CD8-positive, alpha-beta memory T cell (primary cell): Measurements from ENCODE around the gene LRRC73. TPM values are rescaled to one million over a fixed set of nuclear protein-coding genes. Genes with fewer than 3 reads are reported as not detected.

ENCODE experiments used
- CTCF ChIA-PET: fragments of 350-600 bp; sonication (Branson Sonifier 250); formaldehyde crosslinking; loops from one replicate; lab custom pipeline; 2021; ENCODE audit warnings: antibody characterized with exemption; lab: Charles Lee
- POLR2A ChIA-PET: fragments of 350-600 bp; sonication (Branson Sonifier 250); formaldehyde crosslinking; loops from one replicate; lab custom pipeline; 2021; ENCODE audit warnings: antibody characterized with exemption; lab: Charles Lee
- DNase-seq, 5 donors: peaks; one replicate each; pipeline versions ENCODE4 v3.0.0 to v3.0.0-alpha.2; 2020 to 2022; ENCODE audit warnings: mixed read lengths in 1 of 5
- H3K27ac ChIP-seq: one replicate; pipeline ENCODE4 v1.7.0; 2013; ENCODE audit warnings: low read depth, mild to moderate bottlenecking, low read length, moderate library complexity
- H3K27me3 ChIP-seq: 2 replicates; pipeline ENCODE4 v1.7.0; 2013; ENCODE audit warnings: low read length, mild to moderate bottlenecking; ENCODE audit not compliant: insufficient read depth, poor library complexity, severe bottlenecking
- H3K36me3 ChIP-seq: 2 replicates; pipeline ENCODE4 v1.7.0; 2013; ENCODE audit warnings: mild to moderate bottlenecking, low read length, moderate library complexity; ENCODE audit not compliant: insufficient read depth
- H3K4me1 ChIP-seq: 2 replicates; pipeline ENCODE4 v1.7.0; 2013; ENCODE audit warnings: mild to moderate bottlenecking, low read length, moderate library complexity; ENCODE audit not compliant: insufficient read depth
- H3K4me3 ChIP-seq: 2 replicates; pipeline ENCODE4 v1.7.0; 2013; ENCODE audit warnings: mild to moderate bottlenecking, low read length
- H3K9me3 ChIP-seq: 2 replicates; pipeline ENCODE4 v1.7.0; 2013; ENCODE audit warnings: mild to moderate bottlenecking, low read length
- H3K27ac Mint-ChIP-seq, 8 donors: one replicate each; pipeline ENCODE4 v1.8.0; 2020 to 2021; ENCODE audit warnings: mixed read lengths in 8 of 8, mild to moderate bottlenecking in 6 of 8, inconsistent platforms in 3 of 8, moderate library complexity in 3 of 8
- H3K27me3 Mint-ChIP-seq, 2 donors: one replicate each; pipeline ENCODE4 v1.8.0; 2020 to 2021; ENCODE audit warnings: mixed read lengths in 2 of 2, mild to moderate bottlenecking in 1 of 2, moderate library complexity in 1 of 2
- H3K36me3 Mint-ChIP-seq, 3 donors: one replicate each; pipeline ENCODE4 v1.8.0; 2020 to 2021; ENCODE audit warnings: mixed read lengths in 3 of 3, inconsistent platforms in 1 of 3, mild to moderate bottlenecking in 1 of 3
- H3K4me1 Mint-ChIP-seq, 3 donors: one replicate each; pipeline ENCODE4 v1.8.0; 2020 to 2021; ENCODE audit warnings: mixed read lengths in 3 of 3, inconsistent platforms in 1 of 3, mild to moderate bottlenecking in 1 of 3
- H3K4me3 Mint-ChIP-seq, 7 donors: one replicate each; pipeline ENCODE4 v1.8.0; 2020 to 2021; ENCODE audit warnings: mixed read lengths in 7 of 7, mild to moderate bottlenecking in 6 of 7, moderate library complexity in 4 of 7, inconsistent platforms in 2 of 7
- H3K9me3 Mint-ChIP-seq, 5 donors: one replicate each; pipeline ENCODE4 v1.8.0; 2020 to 2022; ENCODE audit warnings: mixed read lengths in 5 of 5, mild to moderate bottlenecking in 3 of 5, moderate library complexity in 2 of 5, inconsistent platforms in 1 of 5
- polyA plus RNA-seq: library from polyadenylated mRNA; unstranded; fragments of 300-500 nt; fragmentation: Illumina TruSeq; gene quantifications from one replicate; pipeline ENCODE4 v1.2.3, GENCODE V29; 2021
- total RNA-seq, 2 experiments: library from RNA; stranded (reverse); gene quantifications; one replicate each; pipeline ENCODE4 v1.2.3, GENCODE V29; 2021

The LRRC73 gene
- total and polyA plus RNA-seq, 3 experiments from 2014 or later: 0.11 to 0.13 TPM; not detected in 1

- no peaks in the 10 kb centered on the region for H3K27me3 ChIP-seq
- peak overlapping the region in 5 of 8 donors; percentile 33 to 86 (median 62) for H3K27ac Mint-ChIP-seq
- POLR2A ChIA-PET: no interaction called here
- H3K9me3 ChIP-seq: no peaks in the 10 kb centered on the region
- no peaks in the 10 kb centered on the region for H3K27me3 Mint-ChIP-seq
- peaks cover 0 to 49% (median 2%) of the 10 kb centered on the region in 3 donors for H3K36me3 Mint-ChIP-seq
- H3K4me3 Mint-ChIP-seq: no peak overlapping the region
- DNase-seq: no peak
- H3K27ac ChIP-seq: no peak overlapping the region
- CTCF ChIA-PET: interaction anchor here (0.7 to 10.1 kb wide), 6 partner anchors 8 to 233 kb away, joined by 3 to 93 read pairs (median 8); partner anchors contain the start of genes DLK2 and TJAP1
- H3K36me3 ChIP-seq: peaks cover 27% of the 10 kb centered on the region
- peaks cover 22% of the 10 kb centered on the region for H3K4me1 ChIP-seq
- no peaks in the 10 kb centered on the region for H3K9me3 Mint-ChIP-seq
- H3K4me3 ChIP-seq: no peak overlapping the region
- H3K4me1 Mint-ChIP-seq: peaks cover 26 to 41% (median 28%) of the 10 kb centered on the region in 3 donors
Observed at GRCh38 chr6:43496370-43497128, 13.6 kb downstream of the LRRC73 start.

GRCh38 chr6:43495409-43495941, 14.7 kb downstream of the LRRC73 start:
- Mint-ChIP-seq H3K9me3 (no peaks in the 10 kb centered on the region), H3K27me3 (no peaks in the 10 kb centered on the region), H3K27ac (peak overlapping the region in 7 of 8 donors; percentile 54 to 92 (median 88)), H3K4me3 (peak overlapping the region in 6 of 7 donors; percentile 33 to 72 (median 63)), H3K4me1 (peaks cover 26 to 41% (median 28%) of the 10 kb centered on the region in 3 donors), H3K36me3 (peaks cover 0 to 40% (median 0%) of the 10 kb centered on the region in 3 donors)
- H3K4me1 ChIP-seq: peaks cover 22% of the 10 kb centered on the region
- no peak overlapping the region for H3K4me3 ChIP-seq
- ChIA-PET CTCF (interaction anchor here (0.7 to 10.1 kb wide), 8 partner anchors 9 to 90 kb away, joined by 3 to 93 read pairs (median 8); partner anchors contain the start of genes DLK2 and TJAP1), POLR2A (interaction anchor here (1.9 kb wide), 1 partner anchor 18 kb away, joined by 6 read pairs; the partner anchor contains the start of gene TJAP1)
- no peaks in the 10 kb centered on the region for H3K9me3 ChIP-seq
- DNase-seq: peak in 1 of 5 donors; percentile 57
- H3K27me3 ChIP-seq: no peaks in the 10 kb centered on the region
- H3K36me3 ChIP-seq: peaks cover 21% of the 10 kb centered on the region
- H3K27ac ChIP-seq: no peak overlapping the region

- H3K36me3 ChIP-seq: peaks cover 15% of the 10 kb centered on the region
- no peak for DNase-seq
- ChIA-PET CTCF (interaction anchor here (0.7 to 10.1 kb wide), 7 partner anchors 8 to 89 kb away, joined by 3 to 93 read pairs (median 9); partner anchors contain the start of genes DLK2 and TJAP1), POLR2A (interaction anchor here (0.8 to 1.9 kb wide), 2 partner anchors 15 to 17 kb away, joined by 6 to 14 read pairs; partner anchors contain the start of genes LRRC73 and TJAP1)
- Mint-ChIP-seq H3K36me3 (peaks cover 0 to 40% (median 3%) of the 10 kb centered on the region in 3 donors), H3K9me3 (no peaks in the 10 kb centered on the region), H3K27me3 (no peaks in the 10 kb centered on the region), H3K4me3 (peak overlapping the region in 1 of 7 donors; percentile 72), H3K4me1 (peaks cover 26 to 48% (median 31%) of the 10 kb centered on the region in 3 donors), H3K27ac (peak overlapping the region in 7 of 8 donors; percentile 58 to 92 (median 87))
- peaks cover 22% of the 10 kb centered on the region for H3K4me1 ChIP-seq
- peak overlapping the region; percentile 16 for H3K27ac ChIP-seq
- H3K9me3 ChIP-seq: no peaks in the 10 kb centered on the region
- no peak overlapping the region for H3K4me3 ChIP-seq
- no peaks in the 10 kb centered on the region for H3K27me3 ChIP-seq
Observed at GRCh38 chr6:43494766-43495165, 15.4 kb downstream of the LRRC73 start.

GRCh38 chr6:43494321-43494720, 15.8 kb downstream of the LRRC73 start:
- Histone ChIP-seq H3K27me3 (no peaks in the 10 kb centered on the region), H3K9me3 (no peaks in the 10 kb centered on the region), H3K4me3 (no peak overlapping the region), H3K27ac (no peak overlapping the region), H3K4me1 (peaks cover 22% of the 10 kb centered on the region), H3K36me3 (peaks cover 11% of the 10 kb centered on the region)
- no peak for DNase-seq
- Mint-ChIP-seq H3K27me3 (no peaks in the 10 kb centered on the region), H3K4me3 (peak overlapping the region in 1 of 7 donors; percentile 42), H3K27ac (peak overlapping the region in 7 of 8 donors; percentile 23 to 88 (median 81)), H3K36me3 (peaks cover 0 to 38% (median 3%) of the 10 kb centered on the region in 3 donors), H3K4me1 (peaks cover 26 to 48% (median 31%) of the 10 kb centered on the region in 3 donors), H3K9me3 (no peaks in the 10 kb centered on the region)
- CTCF ChIA-PET: interaction anchor here (0.7 to 10.1 kb wide), 5 partner anchors 10 to 40 kb away, joined by 3 to 93 read pairs (median 10); partner anchors contain the start of genes DLK2 and TJAP1
- POLR2A ChIA-PET: interaction anchor here (0.8 to 1.9 kb wide), 2 partner anchors 16 to 17 kb away, joined by 6 to 14 read pairs; partner anchors contain the start of genes LRRC73 and TJAP1

GRCh38 chr6:43493833-43494232, 16.3 kb downstream of the LRRC73 start:
- no peak for DNase-seq

GRCh38 chr6:43493230-43493629, 16.9 kb downstream of the LRRC73 start:
- CTCF ChIA-PET: interaction anchor here (1.7 to 10.1 kb wide), 2 partner anchors 12 to 39 kb away, joined by 4 to 93 read pairs; no protein-coding TSS in a partner anchor
- POLR2A ChIA-PET: no interaction called here
- Mint-ChIP-seq H3K9me3 (no peaks in the 10 kb centered on the region), H3K4me1 (peaks cover 26 to 52% (median 34%) of the 10 kb centered on the region in 3 donors), H3K27me3 (no peaks in the 10 kb centered on the region), H3K27ac (peak overlapping the region in 7 of 8 donors; percentile 7 to 85 (median 25)), H3K36me3 (peaks cover 0 to 34% (median 3%) of the 10 kb centered on the region in 3 donors), H3K4me3 (no peak overlapping the region)
- no peaks in the 10 kb centered on the region for H3K27me3 ChIP-seq
- no peaks in the 10 kb centered on the region for H3K9me3 ChIP-seq
- no peak overlapping the region for H3K27ac ChIP-seq
- H3K36me3 ChIP-seq: peaks cover under 1% of the 10 kb centered on the region
- no peak for DNase-seq
- H3K4me1 ChIP-seq: peaks cover 22% of the 10 kb centered on the region
- no peak overlapping the region for H3K4me3 ChIP-seq

More at GRCh38 chr6:43493833-43494232, 16.3 kb downstream of the LRRC73 start:
- no peaks in the 10 kb centered on the region for H3K27me3 Mint-ChIP-seq
- peaks cover 26 to 52% (median 34%) of the 10 kb centered on the region in 3 donors for H3K4me1 Mint-ChIP-seq
- Histone ChIP-seq H3K27me3 (no peaks in the 10 kb centered on the region), H3K36me3 (peaks cover 6% of the 10 kb centered on the region), H3K4me3 (no peak overlapping the region), H3K27ac (no peak overlapping the region), H3K4me1 (peaks cover 22% of the 10 kb centered on the region), H3K9me3 (no peaks in the 10 kb centered on the region)
- H3K27ac Mint-ChIP-seq: peak overlapping the region in 7 of 8 donors; percentile 23 to 88 (median 81)
- CTCF ChIA-PET: interaction anchor here (2.9 to 10.1 kb wide), 2 partner anchors 11 to 39 kb away, joined by 13 to 93 read pairs; partner anchors contain the start of gene DLK2
- peak overlapping the region in 3 of 7 donors; percentile 20 to 63 (median 42) for H3K4me3 Mint-ChIP-seq
- peaks cover 0 to 38% (median 3%) of the 10 kb centered on the region in 3 donors for H3K36me3 Mint-ChIP-seq
- POLR2A ChIA-PET: interaction anchor here (0.8 to 1.9 kb wide), 2 partner anchors 16 kb away, joined by 6 to 14 read pairs; partner anchors contain the start of genes LRRC73 and TJAP1
- no peaks in the 10 kb centered on the region for H3K9me3 Mint-ChIP-seq

- POLR2A ChIA-PET: no interaction called here
- CTCF ChIA-PET: interaction anchor here (1.7 to 10.1 kb wide), 2 partner anchors 12 to 39 kb away, joined by 4 to 93 read pairs; no protein-coding TSS in a partner anchor
Observed at GRCh38 chr6:43492673-43493072, 17.5 kb downstream of the LRRC73 start.

More at GRCh38 chr6:43492673-43493072, 17.5 kb downstream of the LRRC73 start:
- Mint-ChIP-seq H3K36me3 (peaks cover 0 to 31% (median 3%) of the 10 kb centered on the region in 3 donors), H3K9me3 (no peaks in the 10 kb centered on the region), H3K27ac (peak overlapping the region in 4 of 8 donors; percentile 17 to 95 (median 67)), H3K4me1 (peaks cover 26 to 52% (median 34%) of the 10 kb centered on the region in 3 donors), H3K4me3 (no peak overlapping the region), H3K27me3 (no peaks in the 10 kb centered on the region)
- peaks cover 22% of the 10 kb centered on the region for H3K4me1 ChIP-seq
- H3K27ac ChIP-seq: no peak overlapping the region
- H3K27me3 ChIP-seq: no peaks in the 10 kb centered on the region
- H3K36me3 ChIP-seq: no peaks in the 10 kb centered on the region
- DNase-seq: no peak
- no peak overlapping the region for H3K4me3 ChIP-seq
- H3K9me3 ChIP-seq: no peaks in the 10 kb centered on the region
